GM18861 (cell line): ENCODE data around the gene UNC5B.
"Not testable (repeated sequence)": the region's sequence is repeated elsewhere in the genome, so short reads cannot be mapped to it uniquely, and the experiment has no call there.

Experiments used
- ATAC-seq: cut with Tn5 transposase; IDR thresholded peaks from one replicate; pipeline ENCODE4 v1.9.1; 2021; ENCODE audit not compliant: unreplicated experiment

The UNC5B gene

DNA sequence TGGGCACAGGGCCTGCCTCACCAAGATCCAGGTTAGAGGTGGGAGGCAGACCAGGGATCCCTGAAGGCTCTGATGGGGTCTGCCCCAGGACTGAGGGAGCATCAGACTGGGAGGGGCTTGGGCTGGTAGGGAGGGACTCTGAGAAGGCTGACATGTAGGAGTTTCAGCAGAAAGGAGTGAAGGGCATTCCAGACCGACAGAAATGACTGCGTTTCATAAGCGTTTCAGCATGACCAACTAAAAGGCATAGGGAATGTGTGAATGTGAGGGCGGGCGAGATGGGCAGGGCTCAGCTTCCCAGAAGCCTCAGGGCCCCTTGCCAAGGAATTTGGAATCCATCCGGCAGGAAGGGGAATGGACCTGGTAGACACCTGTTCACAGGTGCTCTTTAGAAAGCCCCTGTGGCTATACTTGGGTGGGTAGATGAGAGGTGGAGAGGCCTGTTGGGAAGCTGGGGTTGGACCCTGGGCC, 81.8 kb downstream of the UNC5B start:
- ATAC-seq, result no peak

- ATAC-seq, result no peak
Measured at GRCh38 chr10:71294856-71295255, 82.5 kb downstream of the UNC5B start.

GRCh38 chr10:71295641-71296040, 83.3 kb downstream of the UNC5B start:
- no peak for ATAC-seq

- no peak for ATAC-seq
Measured at GRCh38 chr10:71296086-71296485, 83.7 kb downstream of the UNC5B start.

- not testable (repeated sequence) for ATAC-seq
Measured at GRCh38 chr10:71296811-71297210, 84.4 kb downstream of the UNC5B start.

DNA sequence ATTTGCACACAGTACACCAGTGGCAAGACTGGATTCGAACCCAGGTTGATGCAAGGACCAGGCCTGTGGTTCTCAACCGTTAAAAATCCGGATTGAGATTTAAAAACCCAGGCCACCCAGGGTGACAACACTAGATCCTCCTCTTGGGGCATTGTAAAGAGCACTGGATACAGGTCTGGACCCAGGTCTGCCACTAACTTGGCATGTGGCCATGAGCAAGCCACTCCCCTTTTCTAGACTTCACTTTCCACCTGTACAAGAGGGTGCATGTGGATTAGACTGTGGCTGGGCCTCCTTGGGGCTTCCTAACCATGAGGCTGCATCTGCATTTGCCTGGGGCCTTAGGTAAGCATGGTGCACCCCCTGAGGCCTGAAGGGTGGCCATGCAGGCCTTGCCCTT, 85.0 kb downstream of the UNC5B start:
- no peak for ATAC-seq

- ATAC-seq, result no peak
Measured at GRCh38 chr10:71299071-71299785, 86.9 kb downstream of the UNC5B start.

GRCh38 chr10:71300555-71301370, 88.4 kb downstream of the UNC5B start:
- no peak for ATAC-seq

DNA sequence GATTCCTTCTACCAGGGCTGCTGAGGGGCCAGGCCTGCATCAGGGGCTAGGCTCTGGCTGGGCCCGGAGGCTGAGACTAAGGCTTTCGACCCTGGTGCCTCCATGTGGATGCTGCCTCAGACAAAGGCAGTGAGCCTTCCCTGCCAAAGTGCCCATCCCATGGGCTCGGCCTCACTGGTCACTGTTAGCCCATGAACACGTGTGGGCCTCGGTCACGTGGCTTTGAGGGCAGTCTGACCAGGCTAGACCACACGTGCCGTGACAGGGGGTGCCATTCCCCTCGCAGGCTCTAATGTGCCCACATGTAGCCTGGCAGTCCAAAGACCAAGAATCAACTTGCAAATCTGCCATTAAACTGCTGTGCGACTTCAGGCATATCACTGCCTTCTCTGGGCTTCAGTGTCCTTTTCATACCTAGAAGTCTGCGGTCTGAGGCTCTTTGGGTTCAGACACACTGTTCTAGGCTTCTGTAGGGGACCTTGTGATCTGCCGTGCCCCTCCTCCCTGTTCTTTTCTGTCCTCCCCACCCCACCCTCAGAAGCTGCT, 89.1 kb downstream of the UNC5B start:
- ATAC-seq, result no peak

- ATAC-seq, result no peak
Measured at GRCh38 chr10:71302451-71302850, 90.1 kb downstream of the UNC5B start.

- ATAC-seq, result no peak
Measured at GRCh38 chr10:71302874-71303568, 90.7 kb downstream of the UNC5B start.

DNA sequence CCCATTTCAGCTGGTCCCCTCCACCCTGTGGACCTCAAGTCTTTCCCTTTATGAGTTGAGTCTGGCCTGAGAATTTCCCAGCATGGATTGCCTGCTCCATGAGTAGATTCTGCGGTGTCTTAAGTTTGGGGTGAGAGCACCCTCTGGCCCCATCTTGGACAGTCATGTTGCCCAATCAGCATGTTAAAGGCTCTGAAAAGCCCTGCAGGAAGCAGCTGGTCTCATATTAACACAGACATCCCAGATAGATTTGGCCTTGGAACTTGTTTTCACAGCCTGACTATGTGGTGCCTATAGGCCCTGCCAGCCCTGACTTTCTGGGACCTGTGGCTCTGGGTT, 91.2 kb downstream of the UNC5B start:
- ATAC-seq, result no peak

- no peak for ATAC-seq
Measured at GRCh38 chr10:71304914-71305313, 92.5 kb downstream of the UNC5B start.

DNA sequence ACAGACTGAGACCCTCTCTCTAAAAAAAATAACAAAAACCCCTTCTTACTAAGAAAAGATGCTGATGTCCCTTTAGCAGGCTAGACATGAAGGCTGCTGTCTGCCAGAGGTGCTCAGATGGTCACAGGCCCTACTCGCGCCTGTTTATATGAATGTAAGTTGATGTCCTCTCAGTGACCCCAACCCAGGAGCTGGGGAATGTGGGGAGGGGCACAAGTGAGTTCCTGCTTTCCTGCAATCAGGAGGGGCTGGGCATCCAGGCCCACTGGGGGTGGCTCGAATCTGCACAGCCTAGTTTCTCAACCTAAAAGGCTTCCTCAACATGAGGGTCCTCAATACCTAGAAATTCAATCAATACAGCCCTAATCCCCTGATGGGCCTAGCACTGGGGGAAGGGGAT, 94.6 kb downstream of the UNC5B start:
- ATAC-seq, result no peak

DNA sequence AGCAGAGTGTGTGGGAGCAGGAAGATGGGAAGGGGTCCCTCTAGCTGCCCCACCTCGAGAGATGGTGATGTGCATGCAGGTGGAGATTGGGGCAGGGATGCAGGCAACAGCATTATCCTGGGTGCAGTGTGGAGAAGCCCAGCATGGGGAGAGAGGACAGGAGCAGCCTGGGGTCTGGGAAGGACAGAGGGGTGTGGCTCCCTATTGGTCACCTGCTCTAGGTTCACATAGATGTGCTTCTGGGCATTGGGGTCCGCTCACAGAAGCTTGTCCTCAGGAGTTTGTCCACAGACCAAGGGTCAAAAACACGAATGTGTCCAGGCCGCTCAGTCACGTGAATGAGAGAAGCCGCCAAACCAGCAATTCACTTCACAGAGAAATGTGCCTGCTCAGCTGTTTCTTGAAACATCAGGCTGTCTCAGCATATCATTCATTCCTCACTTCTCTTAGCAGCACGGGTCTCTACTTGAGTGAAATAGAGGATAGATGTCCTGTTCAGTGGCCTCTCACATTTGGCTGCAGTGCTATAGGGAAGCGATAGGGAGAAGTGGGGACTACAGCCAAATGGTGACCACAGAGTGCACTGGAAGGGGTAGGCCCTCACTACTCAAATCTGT, 95.2 kb downstream of the UNC5B start:
- no peak for ATAC-seq

- ATAC-seq, result no peak
Measured at GRCh38 chr10:71308244-71308643, 95.9 kb downstream of the UNC5B start.

DNA sequence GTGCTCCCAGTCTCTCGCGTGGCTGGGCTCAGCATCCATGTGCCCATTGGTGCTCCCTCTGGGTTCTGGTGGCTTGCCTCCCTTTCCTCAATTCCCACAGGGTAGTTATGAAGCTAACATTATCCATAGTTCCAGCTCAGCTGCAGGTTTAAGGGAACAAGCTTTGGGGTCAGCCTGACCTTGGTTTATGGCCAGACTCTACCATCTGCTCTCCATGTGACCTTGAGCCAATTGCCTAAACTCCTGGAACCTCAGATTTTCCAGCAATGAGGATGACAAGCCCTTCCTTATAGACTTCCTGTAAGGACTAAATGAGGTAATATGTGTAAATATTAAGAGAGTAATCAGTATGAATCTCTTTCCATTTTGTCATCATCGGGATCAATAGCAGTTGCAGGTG, 96.6 kb downstream of the UNC5B start:
- ATAC-seq, result no peak

DNA sequence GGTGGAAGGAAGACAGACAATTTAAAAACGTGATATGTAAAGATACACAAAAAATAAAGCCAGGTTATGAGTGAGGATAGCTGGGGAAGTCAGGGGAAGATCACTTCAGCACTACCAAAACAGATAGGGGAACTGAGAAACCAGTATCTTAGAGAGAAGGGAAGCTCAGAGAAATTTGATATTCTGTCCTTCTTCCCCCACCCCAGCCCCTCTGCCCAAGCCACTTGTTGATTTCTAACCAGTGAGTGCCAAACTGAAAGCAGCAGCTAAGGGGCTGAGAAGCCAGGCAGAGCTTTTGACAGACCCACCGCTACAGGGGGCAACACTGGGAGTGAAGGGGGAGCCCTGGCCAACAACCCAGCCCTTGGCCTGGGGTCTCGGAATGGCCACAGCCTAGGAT, 97.5 kb downstream of the UNC5B start:
- no peak for ATAC-seq

GRCh38 chr10:71312220-71312619, 99.8 kb downstream of the UNC5B start:
- ATAC-seq, result no peak

DNA sequence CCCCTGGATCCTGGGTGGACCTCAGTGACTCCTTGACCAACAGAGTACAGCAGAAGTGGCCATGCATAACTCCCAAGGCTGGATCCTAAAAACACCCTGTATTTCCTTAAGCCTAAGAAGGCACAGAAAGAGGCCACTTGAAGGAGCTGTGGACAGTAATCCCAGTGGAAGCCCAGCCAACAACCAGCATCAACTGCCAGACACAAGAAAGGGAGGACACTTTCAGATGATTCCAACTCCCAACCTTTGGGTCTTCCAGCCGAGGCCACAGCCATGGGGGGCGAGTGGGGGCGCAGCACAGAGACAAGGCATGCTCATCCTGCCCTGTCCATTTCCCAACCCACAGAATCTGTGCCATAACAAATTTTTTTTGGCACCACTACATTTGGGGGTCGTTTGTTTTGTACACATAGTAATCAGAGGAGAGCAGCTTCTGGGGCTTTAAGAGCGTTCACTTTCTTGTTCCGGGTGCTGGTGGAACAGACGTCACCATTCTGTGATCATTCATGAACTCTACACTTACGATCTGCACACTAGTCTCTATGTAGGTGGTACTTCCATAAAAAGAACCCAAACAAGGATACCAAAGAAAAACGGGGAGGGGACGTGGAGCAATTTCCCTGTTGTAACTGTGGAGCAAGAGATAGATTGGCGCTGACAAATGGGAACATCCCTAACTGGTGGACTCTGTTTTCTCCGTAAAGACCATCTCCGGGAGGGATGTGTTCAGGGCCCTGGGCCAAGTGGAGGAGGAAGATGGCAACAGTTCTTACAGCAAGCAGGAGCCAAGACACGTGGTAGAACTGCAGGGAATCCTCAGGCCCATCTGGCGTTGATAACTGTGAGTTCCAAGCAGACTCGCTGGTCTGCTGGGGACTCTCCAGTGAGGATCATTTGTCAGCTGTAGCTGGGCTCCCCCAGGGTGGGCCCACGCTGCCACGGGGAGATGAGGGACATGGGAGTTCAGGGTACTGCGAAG, 100.7 kb downstream of the UNC5B start:
- ATAC-seq, result no peak
